Fibroblast of the aortic adventitia (primary cell): ENCODE results near the gene OR52E5. TPM values are rescaled to one million over a fixed set of nuclear protein-coding genes. Genes with fewer than 3 reads are reported as not detected.

Experiments
- DNase-seq: peaks from one replicate; pipeline ENCODE4 v3.0.0-alpha.2; 2010; ENCODE audit warnings: low read depth
- H3K4me3 ChIP-seq: 2 replicates; pipeline ENCODE4 v1.5.1; 2011; ENCODE audit warnings: low read depth, mild to moderate bottlenecking, control low read depth, low read length, moderate library complexity
- total RNA-seq: library from RNA; depleted of rRNA; stranded (reverse); fragments of >200 nt; gene quantifications from 2 replicates; pipeline ENCODE4 v1.2.3, GENCODE V29; 2012; ENCODE audit warnings: low replicate concordance
- TF ChIP-seq, protein P1 (sequence below): IDR thresholded peaks from 2 replicates; pipeline ENCODE4 v1.5.1; 2011; ENCODE audit warnings: mild to moderate bottlenecking, low read length, control low read depth, inconsistent platforms; ENCODE audit not compliant: insufficient read depth

Gene OR52E5
- total RNA-seq = not detected in 2 replicates

DNA sequence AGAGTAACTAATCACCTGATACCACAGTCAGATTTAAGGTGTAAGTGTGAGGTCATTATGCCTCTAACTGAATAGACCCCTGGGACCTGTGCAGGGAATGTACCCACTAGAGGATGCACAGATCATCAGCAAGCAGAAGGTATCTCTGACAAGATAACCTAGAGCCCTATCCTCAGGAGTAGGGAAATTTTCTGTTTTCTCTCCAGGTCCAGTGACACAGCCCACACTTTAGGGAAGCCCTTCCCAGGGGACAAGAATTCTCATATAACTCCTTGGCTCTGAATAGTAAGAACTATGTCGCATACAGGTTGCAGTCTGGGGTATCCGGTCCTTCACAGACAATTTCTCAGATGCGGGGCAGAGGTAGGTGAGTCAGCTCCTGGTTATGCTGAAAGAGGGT lies at the start of gene OR52E5:
TSS of gene OR52E5 (plus strand) at position 301 of the 400 bp plus-strand sequence. CDS start 7,569 bp downstream, outside the sequence.
- no peak within 1 kb of the TSS for H3K4me3 ChIP-seq
- TF ChIP-seq, protein P1, sequence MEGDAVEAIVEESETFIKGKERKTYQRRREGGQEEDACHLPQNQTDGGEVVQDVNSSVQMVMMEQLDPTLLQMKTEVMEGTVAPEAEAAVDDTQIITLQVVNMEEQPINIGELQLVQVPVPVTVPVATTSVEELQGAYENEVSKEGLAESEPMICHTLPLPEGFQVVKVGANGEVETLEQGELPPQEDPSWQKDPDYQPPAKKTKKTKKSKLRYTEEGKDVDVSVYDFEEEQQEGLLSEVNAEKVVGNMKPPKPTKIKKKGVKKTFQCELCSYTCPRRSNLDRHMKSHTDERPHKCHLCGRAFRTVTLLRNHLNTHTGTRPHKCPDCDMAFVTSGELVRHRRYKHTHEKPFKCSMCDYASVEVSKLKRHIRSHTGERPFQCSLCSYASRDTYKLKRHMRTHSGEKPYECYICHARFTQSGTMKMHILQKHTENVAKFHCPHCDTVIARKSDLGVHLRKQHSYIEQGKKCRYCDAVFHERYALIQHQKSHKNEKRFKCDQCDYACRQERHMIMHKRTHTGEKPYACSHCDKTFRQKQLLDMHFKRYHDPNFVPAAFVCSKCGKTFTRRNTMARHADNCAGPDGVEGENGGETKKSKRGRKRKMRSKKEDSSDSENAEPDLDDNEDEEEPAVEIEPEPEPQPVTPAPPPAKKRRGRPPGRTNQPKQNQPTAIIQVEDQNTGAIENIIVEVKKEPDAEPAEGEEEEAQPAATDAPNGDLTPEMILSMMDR = no peak
- no peak for DNase-seq

DNA sequence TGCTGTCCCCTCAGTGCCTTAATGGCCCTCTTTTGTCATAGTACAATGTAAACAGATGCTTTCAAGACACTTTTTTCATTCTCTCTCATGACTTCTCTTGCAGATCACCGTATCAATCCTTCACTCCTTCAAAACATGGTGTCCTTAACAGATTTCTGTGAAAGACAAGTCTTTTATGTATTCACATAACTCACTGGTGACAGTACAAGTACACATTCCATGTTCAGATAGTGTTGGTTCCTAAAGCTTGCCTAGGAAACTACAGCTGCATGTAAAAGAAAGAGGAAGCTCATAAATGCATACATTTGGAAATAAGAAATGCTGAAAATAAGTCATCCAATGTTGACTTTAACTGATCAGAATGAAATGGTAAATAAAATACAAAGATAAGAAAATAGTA lies 46.3 kb upstream of the OR52E5 start:
- DNase-seq = no peak
- TF ChIP-seq, protein P1 = no peak
- H3K4me3 ChIP-seq = no peak overlapping the region

DNA sequence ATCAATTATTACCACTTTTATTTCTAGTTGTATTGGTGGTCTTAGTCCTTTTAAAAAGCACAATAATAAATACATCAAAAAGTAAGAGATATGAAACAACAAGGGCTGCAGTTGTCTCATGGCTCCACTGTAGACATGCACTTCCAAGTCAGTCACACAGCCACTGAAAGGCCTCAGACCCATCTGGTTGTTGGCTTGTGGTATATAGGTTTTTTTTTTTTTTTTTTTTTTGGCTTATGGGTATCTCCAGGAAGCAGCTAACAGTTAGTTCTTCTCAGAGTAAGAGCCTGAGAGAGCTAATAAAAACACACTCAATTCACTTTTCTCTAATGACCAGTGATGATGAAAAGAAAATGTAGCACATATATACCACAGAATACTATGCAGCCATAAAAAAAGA lies 45.3 kb upstream of the OR52E5 start:
- TF ChIP-seq, protein P1 = no peak
- no peak for DNase-seq
- no peak overlapping the region for H3K4me3 ChIP-seq

DNA sequence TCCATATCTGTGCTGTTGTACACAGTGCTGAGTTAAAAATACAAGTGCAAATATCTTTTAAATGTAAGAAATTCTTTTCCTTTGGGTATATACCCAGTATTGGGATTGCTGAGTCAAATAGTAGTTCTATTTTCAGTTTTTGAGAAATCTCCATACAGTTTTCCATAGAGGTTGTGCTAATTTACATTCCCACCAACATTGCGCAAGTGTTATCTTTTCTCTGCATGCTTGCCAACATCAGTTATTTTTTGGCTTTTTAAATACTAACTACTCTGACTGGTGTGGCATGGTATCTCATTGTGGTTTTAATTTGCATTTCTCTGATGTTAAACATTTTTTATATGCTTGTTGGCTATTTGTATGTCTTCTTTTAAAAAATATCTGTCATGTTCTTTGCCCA lies 42.0 kb upstream of the OR52E5 start:
- DNase-seq = no peak
- H3K4me3 ChIP-seq = no peak overlapping the region
- TF ChIP-seq, protein P1 = no peak

DNA sequence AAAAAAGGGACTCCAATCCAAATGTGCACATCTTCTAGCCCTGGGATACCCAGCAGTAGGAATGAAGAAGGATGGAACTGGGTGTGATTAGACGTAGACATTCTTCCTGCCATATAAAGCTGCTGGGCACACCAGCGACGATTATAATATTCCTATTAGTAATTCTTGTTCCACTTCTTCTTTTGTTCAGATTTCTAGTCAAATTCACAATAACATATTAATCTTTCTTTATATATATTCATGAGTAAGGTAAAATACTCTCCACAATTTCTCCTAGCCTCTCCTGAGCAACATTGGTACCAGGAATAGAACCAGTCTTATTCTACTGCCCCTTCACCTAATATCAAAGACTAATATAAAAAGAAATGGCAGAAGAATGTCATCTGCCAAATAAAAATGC lies 35.4 kb upstream of the OR52E5 start, which contains the start of gene OR52E8:
TSS of gene OR52E8 (minus strand) at position 101 of the 400 bp plus-strand sequence. CDS start at position 101, 0 bp downstream.
- no peak for DNase-seq
- TF ChIP-seq, protein P1 = no peak

DNA sequence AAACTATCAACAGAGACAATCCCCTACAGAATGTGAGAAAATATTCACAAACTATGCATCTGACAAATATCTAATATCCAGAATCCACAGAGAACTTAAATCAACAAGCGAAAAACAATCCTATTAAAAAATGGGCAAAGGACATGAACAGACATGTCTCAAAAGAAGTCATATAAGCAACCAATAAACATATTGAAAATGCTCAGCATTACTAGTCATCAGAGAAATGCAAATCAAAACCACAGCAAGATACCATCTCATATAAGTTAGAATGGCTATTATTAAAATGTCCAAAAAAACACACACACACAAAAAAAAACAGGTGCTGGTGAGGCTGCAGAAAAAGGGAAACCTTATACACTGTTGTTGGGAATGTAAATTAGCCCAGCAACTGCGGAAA lies 27.2 kb upstream of the OR52E5 start:
- TF ChIP-seq, protein P1 = no peak
- no peak for DNase-seq

More for the DNA sequence above, 35.4 kb upstream of the OR52E5 start, which contains the start of gene OR52E8:
- H3K4me3 ChIP-seq = no peak within 1 kb of the TSS

DNA sequence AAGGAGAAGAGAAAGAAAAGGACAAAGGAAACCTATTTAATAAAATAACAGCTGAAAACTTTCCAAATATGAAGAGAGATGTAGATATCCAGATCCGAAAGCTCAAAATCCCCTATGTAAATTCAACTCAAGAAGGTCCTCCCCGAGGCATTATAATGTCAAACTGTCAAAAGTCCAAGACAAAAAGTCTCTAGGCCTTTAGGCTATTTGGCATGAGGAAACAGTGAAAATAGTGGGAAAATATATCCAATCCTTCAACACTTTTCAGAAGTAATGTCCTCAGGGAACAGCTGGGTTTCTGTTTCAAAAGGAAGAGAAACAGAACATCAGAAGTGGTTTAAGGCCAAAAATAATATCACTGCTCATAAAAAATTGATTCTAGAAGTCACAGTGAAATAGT lies 14.4 kb upstream of the OR52E5 start:
- TF ChIP-seq, protein P1 = no peak
- H3K4me3 ChIP-seq = no peak overlapping the region
- DNase-seq = no peak

More for the DNA sequence above, 27.2 kb upstream of the OR52E5 start:
- H3K4me3 ChIP-seq = no peak overlapping the region
